ENCODE results near the gene NSMF. TPM values are rescaled to one million over a fixed set of nuclear protein-coding genes. Genes with fewer than 3 reads are reported as not detected.

Gene NSMF
- total RNA-seq, 3 donors from 2014 or later (not counting 1 experiment from before 2014, with no cell fraction given): 78.1 to 111 (median 87.8) TPM

- Mint-ChIP-seq H3K27ac (peak overlapping the region in 1 of 2 donors; percentile 70), H3K9me3 (no peaks in the 10 kb centered on the region), H3K36me3 (no peaks in the 10 kb centered on the region), H3K27me3 (ENCODE audit: low read depth in 2 of 2) (no peaks in the 10 kb centered on the region), H3K4me1 (peaks cover 6 to 52% of the 10 kb centered on the region in 2 donors), H3K4me3 (peak overlapping the region; percentile 60)
- Histone ChIP-seq H3K36me3 (ENCODE audit: control insufficient read depth, insufficient read depth, low read length) (peaks cover 2% of the 10 kb centered on the region), H3K27me3 (ENCODE audit: control insufficient read depth, insufficient read depth, low read length) (no peaks in the 10 kb centered on the region), H3K4me1 (ENCODE audit: control insufficient read depth, insufficient read depth, low read length) (peaks cover 68% of the 10 kb centered on the region), H3K27ac (ENCODE audit: low read length) (no peak overlapping the region), H3K4me3 (ENCODE audit: low read length) (peak overlapping the region; percentile 27), H3K9me3 (ENCODE audit: control insufficient read depth, insufficient read depth, low read length) (no peaks in the 10 kb centered on the region)
- intact Hi-C loops (cut with micrococcal nuclease): no loop called here
- WGBS (ENCODE audit: insufficient coverage): 19% methylated on average over 22 of the region's 24 CpGs
- no peak for TF ChIP-seq CTCF (IDR thresholded peaks at IDR 0.05)
- ATAC-seq (peak; percentile 27 to 49 (median 44)), DNase-seq (peak; percentile 59)
Measured at GRCh38 chr9:137454145-137454596, 5.0 kb downstream of the NSMF start.

- Histone ChIP-seq H3K36me3 (ENCODE audit: control insufficient read depth, insufficient read depth, low read length) (peaks cover 2% of the 10 kb centered on the region), H3K4me3 (ENCODE audit: low read length) (no peak overlapping the region), H3K27ac (ENCODE audit: low read length) (no peak overlapping the region), H3K27me3 (ENCODE audit: control insufficient read depth, insufficient read depth, low read length) (no peaks in the 10 kb centered on the region), H3K9me3 (ENCODE audit: control insufficient read depth, insufficient read depth, low read length) (no peaks in the 10 kb centered on the region), H3K4me1 (ENCODE audit: control insufficient read depth, insufficient read depth, low read length) (peaks cover 69% of the 10 kb centered on the region)
- intact Hi-C loops (cut with micrococcal nuclease): no loop called here
- ATAC-seq: peak; percentile 82 to 90 (median 83)
- H3K9me3 Mint-ChIP-seq: no peaks in the 10 kb centered on the region
- no peaks in the 10 kb centered on the region for H3K27me3 Mint-ChIP-seq (ENCODE audit: low read depth in 2 of 2)
- peak overlapping the region; percentile 76 for H3K4me3 Mint-ChIP-seq
- H3K27ac Mint-ChIP-seq: peak overlapping the region; percentile 50 to 70
- peak; percentile 63 to 74 for DNase-seq
- no peak for TF ChIP-seq CTCF (IDR thresholded peaks at IDR 0.05)
- no peaks in the 10 kb centered on the region for H3K36me3 Mint-ChIP-seq
- WGBS (ENCODE audit: insufficient coverage): 43% methylated on average over 24 of the region's 25 CpGs
- peaks cover 6 to 52% of the 10 kb centered on the region in 2 donors for H3K4me1 Mint-ChIP-seq
Measured at GRCh38 chr9:137453643-137454081, 5.5 kb downstream of the NSMF start.

GRCh38 chr9:137452761-137453642, 6.1 kb downstream of the NSMF start:
- ATAC-seq (no peak), DNase-seq (peak in 1 of 2 donors; percentile 30)
- no peak overlapping the region for H3K27ac ChIP-seq (ENCODE audit: low read length)
- H3K27me3 ChIP-seq (ENCODE audit: control insufficient read depth, insufficient read depth, low read length): no peaks in the 10 kb centered on the region
- Mint-ChIP-seq H3K27me3 (ENCODE audit: low read depth in 2 of 2) (no peaks in the 10 kb centered on the region), H3K4me1 (peaks cover 6 to 52% of the 10 kb centered on the region in 2 donors), H3K36me3 (no peaks in the 10 kb centered on the region), H3K9me3 (no peaks in the 10 kb centered on the region), H3K4me3 (peak overlapping the region; percentile 76), H3K27ac (peak overlapping the region in 1 of 2 donors; percentile 79)
- no peak for TF ChIP-seq CTCF (IDR thresholded peaks at IDR 0.05)
- H3K4me3 ChIP-seq (ENCODE audit: low read length): no peak overlapping the region
- intact Hi-C loops (cut with micrococcal nuclease): no loop called here
- WGBS (ENCODE audit: insufficient coverage): 96% methylated on average over 43 of the region's 43 CpGs
- H3K4me1 ChIP-seq (ENCODE audit: control insufficient read depth, insufficient read depth, low read length): peaks cover 64% of the 10 kb centered on the region
- H3K36me3 ChIP-seq (ENCODE audit: control insufficient read depth, insufficient read depth, low read length): peaks cover 2% of the 10 kb centered on the region
- no peaks in the 10 kb centered on the region for H3K9me3 ChIP-seq (ENCODE audit: control insufficient read depth, insufficient read depth, low read length)
